Stimulated activated CD4-positive, alpha-beta T cell treated with anti-CD3 and anti-CD28 coated beads, Interleukin-2, amount 100 ng/mL, for 24 hours (primary cell): Measurements from ENCODE around the gene CASKIN2.
"Not testable (repeated sequence)": the region's sequence is repeated elsewhere in the genome, so short reads cannot be mapped to it uniquely, and the experiment has no call there.

ENCODE experiments used
- DNase-seq, 2 donors: peaks; one replicate each; pipeline ENCODE4 v3.0.0-alpha.2; 2020

The CASKIN2 gene

GRCh38 chr17:75463603-75464002 lies 51.7 kb downstream of the CASKIN2 start:
- no peak for DNase-seq

- DNase-seq: no peak
These were observed 55.0 kb downstream of the CASKIN2 start for GRCh38 chr17:75460295-75460694.

GRCh38 chr17:75459590-75460267 lies 55.6 kb downstream of the CASKIN2 start:
- no peak for DNase-seq

- DNase-seq: no peak
These were observed 56.1 kb downstream of the CASKIN2 start for GRCh38 chr17:75459246-75459589.

- peak in 1 of 2 donors; percentile 24 for DNase-seq
These were observed 58.2 kb downstream of the CASKIN2 start for GRCh38 chr17:75457047-75457654.

GRCh38 chr17:75456417-75457046 lies 58.8 kb downstream of the CASKIN2 start, which contains the start of gene TMEM94:
Gene TMEM94, plus strand, starts transcription at chr17:75456635. Its CDS starts 15,271 bp downstream, at chr17:75471906.
- DNase-seq: peak; percentile 88

- DNase-seq: no peak
These were observed 59.3 kb downstream of the CASKIN2 start for GRCh38 chr17:75456039-75456416.

GRCh38 chr17:75454672-75455071 lies 60.7 kb downstream of the CASKIN2 start:
- not testable (repeated sequence) for DNase-seq

- DNase-seq: no peak
These were observed 61.1 kb downstream of the CASKIN2 start for GRCh38 chr17:75454193-75454592.

GRCh38 chr17:75450270-75450669 lies 65.1 kb downstream of the CASKIN2 start:
- no peak for DNase-seq
